ENCODE data around the gene ADORA1. TPM values are rescaled to one million over a fixed set of nuclear protein-coding genes. Genes with fewer than 3 reads are reported as not detected.

ADORA1 gene
- total and polyA plus RNA-seq, 8 donors = 8.1 to 19.7 (median 15.5) TPM

DNA sequence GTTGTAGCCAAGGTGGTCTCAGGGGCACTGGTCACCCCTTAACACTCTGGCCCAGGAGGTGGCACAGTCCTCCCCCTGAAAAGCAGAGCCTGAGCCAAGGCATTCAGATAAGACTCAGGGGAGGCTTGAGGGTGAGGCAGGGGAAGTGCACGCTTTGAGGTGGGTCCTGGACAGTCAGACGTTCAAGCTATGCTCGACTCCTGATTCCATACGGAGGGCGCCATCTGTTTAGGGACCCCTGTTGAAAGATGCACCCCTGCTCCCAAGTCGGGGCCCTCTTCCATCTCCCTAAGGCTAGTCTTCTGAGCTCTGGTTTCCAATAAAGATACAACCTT, 71.9 kb downstream of the ADORA1 start:
- 69 to 83% methylated on average over 6 of the region's 6 CpGs for WGBS, 2 donors
- no peak for ATAC-seq
- no peak overlapping the region for H3K4me3 ChIP-seq
- no peak for DNase-seq
- FAIRE-seq = no peak
- no peaks in the 10 kb centered on the region for H3K36me3 ChIP-seq
- no peak overlapping the region for H3K27ac ChIP-seq
- intact Hi-C loops (cut with DNase I) = no loop called here
- TF ChIP-seq, protein P1, sequence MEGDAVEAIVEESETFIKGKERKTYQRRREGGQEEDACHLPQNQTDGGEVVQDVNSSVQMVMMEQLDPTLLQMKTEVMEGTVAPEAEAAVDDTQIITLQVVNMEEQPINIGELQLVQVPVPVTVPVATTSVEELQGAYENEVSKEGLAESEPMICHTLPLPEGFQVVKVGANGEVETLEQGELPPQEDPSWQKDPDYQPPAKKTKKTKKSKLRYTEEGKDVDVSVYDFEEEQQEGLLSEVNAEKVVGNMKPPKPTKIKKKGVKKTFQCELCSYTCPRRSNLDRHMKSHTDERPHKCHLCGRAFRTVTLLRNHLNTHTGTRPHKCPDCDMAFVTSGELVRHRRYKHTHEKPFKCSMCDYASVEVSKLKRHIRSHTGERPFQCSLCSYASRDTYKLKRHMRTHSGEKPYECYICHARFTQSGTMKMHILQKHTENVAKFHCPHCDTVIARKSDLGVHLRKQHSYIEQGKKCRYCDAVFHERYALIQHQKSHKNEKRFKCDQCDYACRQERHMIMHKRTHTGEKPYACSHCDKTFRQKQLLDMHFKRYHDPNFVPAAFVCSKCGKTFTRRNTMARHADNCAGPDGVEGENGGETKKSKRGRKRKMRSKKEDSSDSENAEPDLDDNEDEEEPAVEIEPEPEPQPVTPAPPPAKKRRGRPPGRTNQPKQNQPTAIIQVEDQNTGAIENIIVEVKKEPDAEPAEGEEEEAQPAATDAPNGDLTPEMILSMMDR (IDR thresholded peaks at IDR 0.05) = no peak
- H3K9me3 ChIP-seq = no peaks in the 10 kb centered on the region
- no peaks in the 10 kb centered on the region for H3K4me1 ChIP-seq
- no peaks in the 10 kb centered on the region for H3K27me3 ChIP-seq

DNA sequence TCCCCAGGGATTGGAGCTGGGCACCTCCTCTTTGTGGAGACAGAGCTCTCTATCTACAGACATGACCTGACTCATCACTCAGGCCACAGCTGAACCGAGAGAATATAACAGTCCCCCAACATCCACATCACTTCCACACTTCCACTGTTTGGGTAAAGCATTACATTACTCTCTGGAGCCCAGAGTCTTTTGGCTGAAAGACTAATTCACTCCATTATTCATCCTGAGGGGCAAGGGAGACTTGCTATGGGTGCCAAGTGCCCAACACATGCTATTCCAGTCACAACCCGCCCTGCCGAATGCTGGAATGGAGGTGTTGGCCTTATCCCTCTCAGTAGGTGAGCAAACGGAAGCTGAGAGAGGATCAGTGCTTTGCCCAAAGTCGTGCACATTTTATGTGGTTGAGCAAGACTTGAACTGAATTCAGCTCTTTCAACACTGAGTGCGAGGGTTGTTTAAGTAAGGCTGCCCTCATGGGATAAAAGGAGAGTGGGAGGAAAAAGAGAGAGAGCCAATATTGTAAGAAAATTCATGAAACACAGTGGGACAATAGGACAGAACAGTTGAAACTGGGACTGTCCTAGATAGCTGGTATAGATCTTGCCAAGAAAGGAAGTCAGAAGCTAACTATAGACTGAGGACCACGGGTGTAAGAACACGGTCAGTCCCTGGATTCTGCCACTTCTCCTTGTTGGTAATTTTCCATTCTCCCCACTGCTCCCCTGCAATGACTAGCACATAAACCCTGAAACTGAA, 72.5 kb downstream of the ADORA1 start:
- DNase-seq (no peak), ATAC-seq (peak in 3 of 4 donors; percentile 43 to 66 (median 57)), FAIRE-seq (no peak)
- Histone ChIP-seq H3K4me3 (no peak overlapping the region), H3K9me3 (no peaks in the 10 kb centered on the region), H3K4me1 (no peaks in the 10 kb centered on the region), H3K36me3 (no peaks in the 10 kb centered on the region), H3K27ac (no peak overlapping the region), H3K27me3 (no peaks in the 10 kb centered on the region)
- 57 to 69% methylated on average over 8 of the region's 8 CpGs for WGBS, 2 donors
- intact Hi-C loops (cut with DNase I) = no loop called here
- TF ChIP-seq, protein P1 (IDR thresholded peaks at IDR 0.05) = no peak

DNA sequence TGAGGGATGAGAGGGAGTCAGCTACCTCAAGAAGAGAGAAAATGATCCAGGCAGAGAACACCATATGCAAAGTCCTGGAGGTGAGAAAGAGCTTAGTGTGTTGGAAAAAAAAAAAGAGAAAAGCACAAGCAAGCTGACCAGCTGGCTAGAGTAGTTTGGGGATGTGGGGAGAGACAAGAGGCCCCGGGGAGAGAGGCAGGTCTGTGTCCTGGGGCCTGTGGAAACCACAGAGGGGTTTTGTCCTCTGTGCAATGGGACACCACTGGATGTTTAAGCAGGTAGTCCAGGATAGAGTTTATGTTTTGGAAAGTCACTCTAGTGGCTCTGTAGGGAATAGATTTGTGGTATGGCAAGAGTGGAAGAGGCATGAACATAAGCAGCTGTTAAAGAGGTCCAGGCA, 73.4 kb downstream of the ADORA1 start:
- no peak overlapping the region for H3K27ac ChIP-seq

DNA sequence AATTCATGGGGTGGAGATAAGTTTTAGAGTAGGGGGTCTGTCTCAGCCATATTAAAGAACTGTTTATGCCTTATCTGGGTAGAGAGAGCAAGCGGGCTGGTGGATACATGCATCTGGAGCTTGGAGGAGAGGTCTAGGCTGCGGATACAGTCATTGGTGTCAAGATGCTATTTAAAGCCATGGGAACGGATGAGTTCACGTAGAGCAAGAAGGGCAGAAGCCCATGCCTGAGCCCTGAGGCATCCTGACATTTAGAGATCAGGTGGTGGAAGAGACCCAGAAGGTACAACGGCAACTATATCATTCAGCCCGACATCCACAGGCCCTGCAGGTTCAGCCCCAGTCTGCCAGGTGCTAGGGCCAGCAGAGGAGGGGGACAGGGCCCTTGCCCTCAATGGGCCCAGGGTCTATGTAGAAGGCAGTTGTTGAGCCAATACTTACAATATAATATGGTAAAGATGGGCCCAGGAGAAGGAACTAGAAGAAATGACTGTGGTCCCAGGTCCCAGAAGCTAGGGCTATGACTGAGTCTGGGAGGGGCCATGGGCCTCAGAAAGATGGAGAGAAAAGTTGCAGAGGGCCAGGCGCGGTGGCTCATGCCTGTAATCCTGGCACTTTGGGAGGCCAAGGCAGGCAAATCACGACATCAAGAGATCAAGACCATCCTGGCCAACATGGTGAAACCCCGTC, 74.1 kb downstream of the ADORA1 start:
- TF ChIP-seq, protein P1 (IDR thresholded peaks at IDR 0.05) = no peak
- Histone ChIP-seq H3K36me3 (no peaks in the 10 kb centered on the region), H3K27ac (no peak overlapping the region), H3K4me3 (no peak overlapping the region), H3K27me3 (no peaks in the 10 kb centered on the region), H3K9me3 (no peaks in the 10 kb centered on the region), H3K4me1 (no peaks in the 10 kb centered on the region)
- ATAC-seq = no peak
- peak in 1 of 6 donors; percentile 19 for DNase-seq
- FAIRE-seq = no peak
- intact Hi-C loops (cut with DNase I) = no loop called here
- WGBS, 2 donors = 77 to 88% methylated on average over 10 of the region's 10 CpGs

More for the DNA sequence above, 73.4 kb downstream of the ADORA1 start:
- TF ChIP-seq, protein P1 (IDR thresholded peaks at IDR 0.05) = no peak
- WGBS, 2 donors = 65 to 75% methylated on average over 1 of the region's 1 CpG
- Histone ChIP-seq H3K36me3 (no peaks in the 10 kb centered on the region), H3K4me3 (no peak overlapping the region), H3K27me3 (no peaks in the 10 kb centered on the region), H3K4me1 (no peaks in the 10 kb centered on the region), H3K9me3 (no peaks in the 10 kb centered on the region)
- FAIRE-seq (no peak), DNase-seq (no peak), ATAC-seq (no peak)
- intact Hi-C loops (cut with DNase I) = no loop called here

All from pancreas (tissue), 10 donors.